ENCODE data around the gene RAI1.

GRCh38 chr17:17693253-17694168 is 12.3 kb downstream of the RAI1 start:
- TF ChIP-seq, protein P1, sequence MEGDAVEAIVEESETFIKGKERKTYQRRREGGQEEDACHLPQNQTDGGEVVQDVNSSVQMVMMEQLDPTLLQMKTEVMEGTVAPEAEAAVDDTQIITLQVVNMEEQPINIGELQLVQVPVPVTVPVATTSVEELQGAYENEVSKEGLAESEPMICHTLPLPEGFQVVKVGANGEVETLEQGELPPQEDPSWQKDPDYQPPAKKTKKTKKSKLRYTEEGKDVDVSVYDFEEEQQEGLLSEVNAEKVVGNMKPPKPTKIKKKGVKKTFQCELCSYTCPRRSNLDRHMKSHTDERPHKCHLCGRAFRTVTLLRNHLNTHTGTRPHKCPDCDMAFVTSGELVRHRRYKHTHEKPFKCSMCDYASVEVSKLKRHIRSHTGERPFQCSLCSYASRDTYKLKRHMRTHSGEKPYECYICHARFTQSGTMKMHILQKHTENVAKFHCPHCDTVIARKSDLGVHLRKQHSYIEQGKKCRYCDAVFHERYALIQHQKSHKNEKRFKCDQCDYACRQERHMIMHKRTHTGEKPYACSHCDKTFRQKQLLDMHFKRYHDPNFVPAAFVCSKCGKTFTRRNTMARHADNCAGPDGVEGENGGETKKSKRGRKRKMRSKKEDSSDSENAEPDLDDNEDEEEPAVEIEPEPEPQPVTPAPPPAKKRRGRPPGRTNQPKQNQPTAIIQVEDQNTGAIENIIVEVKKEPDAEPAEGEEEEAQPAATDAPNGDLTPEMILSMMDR (tag by site-specific recombination; IDR thresholded peaks at IDR 0.05) = peak; percentile 65
- TF ChIP-seq ZBTB21 (tag by site-specific recombination; IDR thresholded peaks at IDR 0.05) = no peak
- TF ChIP-seq ZBTB17 (tag by site-specific recombination; IDR thresholded peaks at IDR 0.05) = peak; percentile 94
- no peak for TF ChIP-seq TCF7L2 (IDR thresholded peaks at IDR 0.05; ENCODE audit: borderline replicate concordance, low read depth, low read length)
- no peak for TF ChIP-seq GFI1B (tag by site-specific recombination; IDR thresholded peaks at IDR 0.05)
- no peak for TF ChIP-seq BCL6B (tag by site-specific recombination; IDR thresholded peaks at IDR 0.05)
- TF ChIP-seq ZNF530 (tag by site-specific recombination; IDR thresholded peaks at IDR 0.05; ENCODE audit: low read depth) = no peak
- TF ChIP-seq ZNF133 (tag by site-specific recombination; IDR thresholded peaks at IDR 0.05) = no peak
- TF ChIP-seq ZNF184 (tag by site-specific recombination; IDR thresholded peaks at IDR 0.05) = no peak
- TF ChIP-seq ZNF221 (tag by site-specific recombination; IDR thresholded peaks at IDR 0.05; ENCODE audit: borderline replicate concordance) = no peak

Data from HEK293 (cell line).